Measurements from ENCODE around the gene HOXA9.
A peak's percentile ranks its signal among the peaks of the same experiment; 100 is the strongest.

HOXA9 gene

GRCh38 chr7:27187475-27188385, 22.4 kb upstream of the HOXA9 start:
- no peak for DNase-seq

- DNase-seq = no peak
These were observed 21.5 kb upstream of the HOXA9 start for GRCh38 chr7:27186668-27187474.

- DNase-seq = peak; percentile 4
These were observed 20.7 kb upstream of the HOXA9 start for GRCh38 chr7:27185854-27186667.

- peak; percentile 7 for DNase-seq
These were observed 19.9 kb upstream of the HOXA9 start, which contains the start of gene HOXA11 for GRCh38 chr7:27185013-27185853. TSS of gene HOXA11 (minus strand) at chr7:27185232. CDS start at chr7:27185144, 88 bp downstream.

- peak; percentile 8 for DNase-seq
These were observed 19.1 kb upstream of the HOXA9 start for GRCh38 chr7:27184337-27185012.

- DNase-seq = no peak
These were observed 18.5 kb upstream of the HOXA9 start for GRCh38 chr7:27183682-27184336.

- DNase-seq = peak; percentile 7
These were observed 17.7 kb upstream of the HOXA9 start for GRCh38 chr7:27182861-27183681.

GRCh38 chr7:27182285-27182841, 17.0 kb upstream of the HOXA9 start:
- DNase-seq = no peak

- DNase-seq = no peak
These were observed 16.5 kb upstream of the HOXA9 start for GRCh38 chr7:27181795-27182275.

- no peak for DNase-seq
These were observed 15.4 kb upstream of the HOXA9 start for GRCh38 chr7:27180431-27181420.

GRCh38 chr7:27179503-27180430, 14.4 kb upstream of the HOXA9 start:
- no peak for DNase-seq

GRCh38 chr7:27179030-27179429, 13.7 kb upstream of the HOXA9 start:
- DNase-seq = no peak

- DNase-seq = no peak
These were observed 13.0 kb upstream of the HOXA9 start for GRCh38 chr7:27178366-27178765.

GRCh38 chr7:27177795-27178320, 12.5 kb upstream of the HOXA9 start:
- no peak for DNase-seq

GRCh38 chr7:27176962-27177794, 11.8 kb upstream of the HOXA9 start:
- DNase-seq = no peak

- no peak for DNase-seq
These were observed 11.1 kb upstream of the HOXA9 start for GRCh38 chr7:27176524-27176845.

All from activated CD4-positive, alpha-beta T cell treated with anti-CD3 and anti-CD28 coated beads for 1 hour (primary cell).